ENCODE data around the gene SEMA5B.

- no peak for TF ChIP-seq YY1 (IDR thresholded peaks at IDR 0.05; ENCODE audit: insufficient read depth, insufficient read length)
- no peak for TF ChIP-seq ZNF274 (IDR thresholded peaks at IDR 0.05; ENCODE audit: low read depth, low read length)
Measured at GRCh38 chr3:123008840-123009239, 18.7 kb downstream of the SEMA5B start.

All from NT2/D1 (cell line).